ENCODE results near the gene MYB.

DNA sequence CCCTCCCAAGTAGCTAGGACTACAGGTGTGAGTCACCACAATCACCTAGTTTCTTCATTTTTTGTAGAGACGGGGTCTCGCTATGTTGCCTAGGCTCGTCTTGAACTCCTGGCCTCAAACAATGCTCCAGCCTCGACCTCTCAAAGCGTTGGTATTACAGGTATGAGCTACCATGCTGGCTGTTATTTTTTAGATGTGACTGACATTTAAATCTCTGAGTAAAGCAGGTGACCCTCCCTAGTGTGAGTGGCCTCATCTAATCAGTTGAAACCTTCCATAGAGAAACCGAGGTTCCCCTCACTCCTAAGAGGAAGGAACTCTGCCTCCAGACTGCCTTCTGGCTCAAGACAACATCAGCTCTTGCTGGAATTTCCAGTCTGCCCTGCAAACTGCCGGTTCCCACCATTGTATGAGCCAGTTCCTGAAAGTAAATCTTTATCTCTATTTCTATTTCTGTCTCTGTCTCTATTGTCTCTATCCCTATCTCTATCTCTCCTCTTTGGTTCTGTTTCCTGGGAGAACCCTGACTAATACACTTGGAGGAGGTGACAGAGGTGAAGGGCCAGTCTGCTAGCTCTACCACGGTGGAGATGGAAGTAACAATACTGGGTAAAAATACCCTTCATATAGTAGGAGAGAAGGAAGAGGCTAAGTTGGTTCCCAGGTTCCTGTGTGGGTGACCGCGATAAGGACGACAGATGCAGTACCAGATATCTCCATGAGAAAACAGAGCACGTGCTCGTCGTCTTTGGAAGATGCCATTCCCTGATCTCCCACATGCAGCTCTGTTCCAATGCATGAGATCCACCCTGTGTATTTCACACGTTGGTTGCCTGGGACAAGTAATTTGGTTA, 81.0 kb downstream of the MYB start:
- TF ChIP-seq KDM1A (CRISPR knock-in tag; IDR thresholded peaks at IDR 0.05): no peak
- no peak for TF ChIP-seq POLR2A (IDR thresholded peaks at IDR 0.05; ENCODE audit: insufficient read depth in 1 of 2, low read depth in 2 of 2, low read length in 2 of 2)
- TF ChIP-seq HNRNPH1 (optimal IDR thresholded peaks at IDR 0.05; ENCODE audit: low read depth, low read length): no peak
- no peak for TF ChIP-seq FOSL1 (CRISPR knock-in tag; IDR thresholded peaks at IDR 0.05; ENCODE audit: borderline replicate concordance)
